Osteocyte (in vitro differentiated cells): Measurements from ENCODE around the gene CCDC87. TPM values are rescaled to one million over a fixed set of nuclear protein-coding genes. Genes with fewer than 3 reads are reported as not detected.
"Not testable (repeated sequence)": the region's sequence is repeated elsewhere in the genome, so short reads cannot be mapped to it uniquely, and the experiment has no call there.

Source experiments
- DNase-seq: peaks from one replicate; pipeline ENCODE4 v3.0.0; 2021; ENCODE audit warnings: mixed read lengths; ENCODE audit not compliant: unreplicated experiment; ENCODE audit errors: extremely low spot score
- H3K27ac Mint-ChIP-seq: one replicate; pipeline ENCODE4 v1.8.0; 2021; ENCODE audit warnings: mild to moderate bottlenecking, mixed read lengths; ENCODE audit not compliant: unreplicated experiment
- H3K27me3 Mint-ChIP-seq: one replicate; pipeline ENCODE4 v1.8.0; 2021; ENCODE audit warnings: mixed read lengths; ENCODE audit not compliant: unreplicated experiment
- H3K36me3 Mint-ChIP-seq: one replicate; pipeline ENCODE4 v1.8.0; 2021; ENCODE audit warnings: mixed read lengths; ENCODE audit not compliant: unreplicated experiment
- H3K4me1 Mint-ChIP-seq: one replicate; pipeline ENCODE4 v1.8.0; 2021; ENCODE audit warnings: mixed read lengths; ENCODE audit not compliant: unreplicated experiment
- H3K4me3 Mint-ChIP-seq: one replicate; pipeline ENCODE4 v1.8.0; 2021; ENCODE audit warnings: mild to moderate bottlenecking, moderate library complexity, mixed read lengths; ENCODE audit not compliant: unreplicated experiment
- H3K9me3 Mint-ChIP-seq: one replicate; pipeline ENCODE4 v1.8.0; 2021; ENCODE audit warnings: mixed read lengths; ENCODE audit not compliant: unreplicated experiment
- total RNA-seq: library from RNA; stranded (reverse); gene quantifications from 2 replicates; pipeline ENCODE4 v1.2.1, GENCODE V29; 2021
- TF ChIP-seq, protein P1 (sequence below): fragments of 200-600 bp; sonication (generic); IDR thresholded peaks from 2 replicates; pipeline ENCODE4 v1.5.0; 2021; ENCODE audit warnings: antibody characterized with exemption, mild to moderate bottlenecking, moderate library complexity

CCDC87 gene
- total RNA-seq, 1 donor from 2014 or later: 0.19 TPM

DNA sequence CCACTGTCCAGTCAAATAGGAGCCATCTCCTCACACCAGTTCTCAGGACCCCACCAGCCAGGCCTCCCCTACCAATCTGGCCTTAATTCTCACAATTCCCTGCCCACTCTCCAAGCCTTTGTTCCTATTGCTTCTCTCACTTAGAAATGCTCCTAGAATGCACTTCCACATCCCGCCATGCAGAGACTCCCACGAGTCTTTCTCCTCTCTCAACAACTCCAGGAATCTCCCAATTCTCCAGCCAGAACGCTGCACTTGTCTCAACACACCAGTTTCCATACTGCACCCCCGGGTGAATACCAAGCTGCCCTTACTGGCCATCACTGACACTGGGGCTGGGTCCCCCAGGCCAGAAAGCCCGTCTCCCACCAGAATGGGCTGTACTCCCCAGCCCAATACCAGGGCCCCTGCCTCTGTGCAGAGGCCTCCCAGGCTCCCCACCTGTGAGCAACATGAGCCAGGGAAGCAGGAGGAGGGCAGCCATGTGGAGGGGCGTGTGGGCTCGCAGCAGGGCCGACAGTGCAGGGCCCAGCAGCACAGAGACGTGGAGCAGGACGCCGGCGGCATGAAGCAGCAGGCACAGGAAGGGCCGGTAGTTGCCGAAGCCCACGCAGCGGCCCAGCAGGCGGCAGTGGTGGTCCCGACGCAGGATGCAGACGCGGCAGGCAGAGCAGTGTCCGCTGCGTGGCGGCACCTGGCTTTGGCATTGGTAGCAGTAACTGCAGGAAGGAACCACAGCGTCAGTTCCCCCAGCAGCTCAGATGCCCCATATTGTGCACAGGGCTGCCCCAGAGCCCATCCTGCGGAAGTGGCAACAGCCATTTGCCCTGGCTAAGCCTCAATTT lies 49.4 kb downstream of the CCDC87 start:
- H3K36me3 Mint-ChIP-seq: peaks cover 16% of the 10 kb centered on the region
- peaks cover 22% of the 10 kb centered on the region for H3K4me1 Mint-ChIP-seq
- no peak overlapping the region for H3K4me3 Mint-ChIP-seq
- no peaks in the 10 kb centered on the region for H3K27me3 Mint-ChIP-seq
- H3K9me3 Mint-ChIP-seq: no peaks in the 10 kb centered on the region
- H3K27ac Mint-ChIP-seq: no peak overlapping the region
- no peak for DNase-seq
- TF ChIP-seq, protein P1, sequence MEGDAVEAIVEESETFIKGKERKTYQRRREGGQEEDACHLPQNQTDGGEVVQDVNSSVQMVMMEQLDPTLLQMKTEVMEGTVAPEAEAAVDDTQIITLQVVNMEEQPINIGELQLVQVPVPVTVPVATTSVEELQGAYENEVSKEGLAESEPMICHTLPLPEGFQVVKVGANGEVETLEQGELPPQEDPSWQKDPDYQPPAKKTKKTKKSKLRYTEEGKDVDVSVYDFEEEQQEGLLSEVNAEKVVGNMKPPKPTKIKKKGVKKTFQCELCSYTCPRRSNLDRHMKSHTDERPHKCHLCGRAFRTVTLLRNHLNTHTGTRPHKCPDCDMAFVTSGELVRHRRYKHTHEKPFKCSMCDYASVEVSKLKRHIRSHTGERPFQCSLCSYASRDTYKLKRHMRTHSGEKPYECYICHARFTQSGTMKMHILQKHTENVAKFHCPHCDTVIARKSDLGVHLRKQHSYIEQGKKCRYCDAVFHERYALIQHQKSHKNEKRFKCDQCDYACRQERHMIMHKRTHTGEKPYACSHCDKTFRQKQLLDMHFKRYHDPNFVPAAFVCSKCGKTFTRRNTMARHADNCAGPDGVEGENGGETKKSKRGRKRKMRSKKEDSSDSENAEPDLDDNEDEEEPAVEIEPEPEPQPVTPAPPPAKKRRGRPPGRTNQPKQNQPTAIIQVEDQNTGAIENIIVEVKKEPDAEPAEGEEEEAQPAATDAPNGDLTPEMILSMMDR: no peak

DNA sequence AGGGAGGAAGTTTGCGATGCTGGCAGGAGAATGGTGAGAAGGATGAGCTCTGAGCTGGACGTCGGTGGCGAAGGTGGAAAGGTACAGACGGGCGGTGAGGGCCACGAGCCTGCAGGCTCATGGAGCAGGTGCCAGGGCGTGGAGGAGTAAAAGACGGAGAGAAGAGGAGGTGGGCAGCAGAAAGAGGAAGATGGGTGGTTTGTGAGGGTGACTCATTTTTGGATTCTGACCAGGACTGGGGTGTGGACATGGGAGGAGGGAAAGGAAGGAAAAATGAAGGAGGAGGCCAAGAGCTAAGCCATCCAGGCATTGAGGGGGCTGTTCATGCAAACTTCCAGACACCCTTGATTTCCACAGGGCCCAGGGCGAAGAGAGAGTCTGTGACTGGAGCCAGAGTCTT lies 50.5 kb downstream of the CCDC87 start:
- TF ChIP-seq, protein P1: no peak
- Mint-ChIP-seq H3K4me3 (no peak overlapping the region), H3K36me3 (peaks cover 17% of the 10 kb centered on the region), H3K27me3 (no peaks in the 10 kb centered on the region), H3K4me1 (peaks cover 19% of the 10 kb centered on the region), H3K27ac (no peak overlapping the region), H3K9me3 (no peaks in the 10 kb centered on the region)
- no peak for DNase-seq

DNA sequence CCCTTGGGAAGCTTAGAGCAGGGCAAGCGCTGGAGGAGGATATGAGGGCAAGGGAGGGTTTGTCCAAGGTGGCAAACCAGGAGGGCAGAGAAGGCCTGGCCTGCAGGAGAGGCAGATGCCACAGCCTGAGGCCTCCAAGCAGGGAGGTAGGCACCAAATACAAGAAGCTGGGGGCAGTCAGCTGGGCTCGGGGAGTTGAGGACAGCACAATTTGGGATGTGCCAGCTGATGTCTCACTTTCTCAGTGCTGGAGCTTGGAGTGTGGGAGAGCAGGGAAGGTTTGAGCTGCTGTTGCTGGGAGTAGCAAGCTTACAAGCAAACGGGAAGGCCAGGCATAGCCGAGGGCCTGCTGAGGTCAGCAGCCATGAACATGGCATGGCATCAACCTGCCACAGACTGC lies 51.0 kb downstream of the CCDC87 start:
- no peaks in the 10 kb centered on the region for H3K27me3 Mint-ChIP-seq
- H3K36me3 Mint-ChIP-seq: peaks cover 19% of the 10 kb centered on the region
- no peaks in the 10 kb centered on the region for H3K9me3 Mint-ChIP-seq
- TF ChIP-seq, protein P1: no peak
- no peak overlapping the region for H3K4me3 Mint-ChIP-seq
- H3K27ac Mint-ChIP-seq: no peak overlapping the region
- DNase-seq: no peak
- H3K4me1 Mint-ChIP-seq: peaks cover 15% of the 10 kb centered on the region

DNA sequence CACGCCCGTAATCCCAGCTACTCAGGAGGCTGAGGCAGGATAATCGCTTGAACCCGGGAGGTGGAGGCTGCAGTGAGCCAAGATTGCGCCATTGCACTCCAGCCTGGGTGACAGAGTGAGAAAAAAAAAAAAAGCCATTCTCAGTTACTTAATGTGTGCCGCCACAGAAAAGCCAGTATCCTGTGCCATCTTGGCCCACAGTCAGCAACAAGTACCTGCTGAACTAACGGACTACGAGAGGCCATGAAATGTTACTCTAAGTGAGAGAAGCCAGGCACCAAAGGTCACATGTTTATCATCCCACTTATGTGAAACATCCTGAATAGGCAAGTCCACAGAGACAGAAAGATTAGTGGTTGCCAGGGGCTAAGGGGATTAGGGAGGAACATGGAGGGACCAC lies 52.3 kb downstream of the CCDC87 start:
- H3K4me3 Mint-ChIP-seq, H3K4me1 Mint-ChIP-seq, DNase-seq, H3K27me3 Mint-ChIP-seq, H3K27ac Mint-ChIP-seq, H3K9me3 Mint-ChIP-seq: not testable (repeated sequence)
- peaks cover 22% of the 10 kb centered on the region for H3K36me3 Mint-ChIP-seq

Other genes with a start within 250 kb of the CCDC87 start
- 32.3 and 33.4 TPM in 2 replicates for gene BRMS1, start 248.0 kb downstream of the CCDC87 start, total RNA-seq
- gene B4GAT1, start 245.4 kb downstream of the CCDC87 start, total RNA-seq: 31.0 and 32.7 TPM in 2 replicates
- 2.0 and 3.6 TPM in 2 replicates for gene SLC29A2, start 221.3 kb downstream of the CCDC87 start, total RNA-seq
- gene NPAS4, start 172.0 kb downstream of the CCDC87 start, total RNA-seq: 0.11 and 0.18 TPM in 2 replicates
- gene MRPL11, start 154.2 kb downstream of the CCDC87 start, total RNA-seq: 42.1 and 45.4 TPM in 2 replicates
- gene PELI3, start 126.2 kb downstream of the CCDC87 start, total RNA-seq: 11.9 and 13.6 TPM in 2 replicates
- 32.9 and 41.0 TPM in 2 replicates for gene DPP3, start 112.6 kb downstream of the CCDC87 start, total RNA-seq
- gene BBS1, start 82.4 kb downstream of the CCDC87 start, total RNA-seq: 44.1 and 51.1 TPM in 2 replicates
- 15.7 and 16.6 TPM in 2 replicates for gene ZDHHC24, start 47.0 kb downstream of the CCDC87 start, total RNA-seq
- gene ACTN3, start 46.2 kb downstream of the CCDC87 start, total RNA-seq: 0.11 TPM in 1 of 2 replicates, not detected in the other
- gene CTSF, start 24.5 kb downstream of the CCDC87 start, total RNA-seq: not detected in 2 replicates
- gene CCS, start 122 bp upstream of the CCDC87 start, total RNA-seq: 42.1 and 46.8 TPM in 2 replicates
- gene RBM14, start 23.6 kb upstream of the CCDC87 start, total RNA-seq: 59.2 and 62.6 TPM in 2 replicates
- 158 and 167 TPM in 2 replicates for gene RBM4, start 45.6 kb upstream of the CCDC87 start, total RNA-seq
- 31.2 and 31.4 TPM in 2 replicates for gene RBM4B, start 84.8 kb upstream of the CCDC87 start, total RNA-seq
- 12.6 and 12.9 TPM in 2 replicates for gene SPTBN2, start 136.2 kb upstream of the CCDC87 start, total RNA-seq